ENCODE measurements around the gene MAP6D1.

- no peak for TF ChIP-seq POLR2A (IDR thresholded peaks at IDR 0.05; ENCODE audit: low read depth, low read length)
- TF ChIP-seq POLR2AphosphoS5 (IDR thresholded peaks at IDR 0.05; ENCODE audit: low read depth, low read length) = no peak
Observed at GRCh38 chr3:183823963-183824362, 1.4 kb downstream of the MAP6D1 start.
